Esophagus muscularis mucosa (tissue), 4 donors: ENCODE results near the gene NTRK3. TPM values are rescaled to one million over a fixed set of nuclear protein-coding genes. Genes with fewer than 3 reads are reported as not detected.

Source experiments
- DNase-seq: peaks from one replicate; pipeline ENCODE4 v3.0.0-alpha.2; 2017; ENCODE audit errors: extremely low spot score
- H3K27ac ChIP-seq, 4 donors: fragments of 200-600 bp; sonication (generic); replicated peaks in 1 of 4; 1 replicate in 3 of 4; 2 replicates in 1 of 4; pipeline ENCODE4 v1.5.1; 2016 to 2019; ENCODE audit warnings: mild to moderate bottlenecking in 1 of 4
- H3K27me3 ChIP-seq, 4 donors: fragments of 200-600 bp; sonication (generic); one replicate each; pipeline versions ENCODE4 v1.5.1 to v1.6.0; 2016 to 2019
- H3K36me3 ChIP-seq, 4 donors: fragments of 200-600 bp; sonication (generic); one replicate each; pipeline ENCODE4 v1.5.1; 2016 to 2019
- H3K4me1 ChIP-seq, 4 donors: fragments of 200-600 bp; sonication (generic); one replicate each; pipeline ENCODE4 v1.5.1; 2016 to 2019
- H3K4me3 ChIP-seq, 4 donors: fragments of 200-600 bp; sonication (generic); 1 replicate in 2 of 4; 2 replicates in 2 of 4; pipeline ENCODE4 v1.5.1; 2016 to 2019; ENCODE audit warnings: mild to moderate bottlenecking in 4 of 4, moderate library complexity in 1 of 4
- H3K9me3 ChIP-seq, 4 donors: fragments of 200-600 bp; sonication (generic); 1 replicate in 3 of 4; 2 replicates in 1 of 4; pipeline ENCODE4 v1.5.1; 2016 to 2019
- EP300 ChIP-seq: sonication (generic); formaldehyde crosslinking; IDR thresholded peaks from one replicate; pipeline ENCODE4 v1.6.1; 2017; ENCODE audit warnings: antibody characterized with exemption
- POLR2A ChIP-seq: fragments of 450-650 bp; IDR thresholded peaks from one replicate; pipeline ENCODE4 v1.6.1; 2017; ENCODE audit warnings: antibody characterized with exemption, moderate library complexity, mild to moderate bottlenecking, low read depth
- POLR2AphosphoS5 ChIP-seq, 2 donors: sonication (generic); formaldehyde crosslinking; IDR thresholded peaks; one replicate each; pipeline ENCODE4 v1.6.1; 2017; ENCODE audit warnings: antibody characterized with exemption in 2 of 2
- WGBS: methylation state at CpG from one replicate; pipeline ENCODE4 v1.1.5; 2018; 5-methylcytosine and 5-hydroxymethylcytosine counted together
- intact Hi-C: fragments of 100-400 bp; cut with DNase I; formaldehyde crosslinking; loops from one replicate; pipeline ENCODE4 v1.15.1; 2023
- total RNA-seq, 4 donors: library from RNA; depleted of rRNA; stranded (reverse); fragments of >200 nt; gene quantifications; one replicate each; pipeline versions ENCODE4 v1.1.0 to v1.2.1, GENCODE V29; 2016
- TF ChIP-seq, protein P1 (sequence below), 3 experiments: fragments of 200-600 bp in 2 of 3; fragments of 450-650 bp in 1 of 3; sonication (generic) in 2 of 3; IDR thresholded peaks; one replicate each; pipeline ENCODE4 v1.5.1; 2017 to 2019; ENCODE audit warnings: antibody characterized with exemption in 3 of 3, mild to moderate bottlenecking in 2 of 3, moderate library complexity in 1 of 3

NTRK3 gene
- total RNA-seq, 4 donors from 2014 or later, result 1.7 to 6.3 (median 3.0) TPM

DNA sequence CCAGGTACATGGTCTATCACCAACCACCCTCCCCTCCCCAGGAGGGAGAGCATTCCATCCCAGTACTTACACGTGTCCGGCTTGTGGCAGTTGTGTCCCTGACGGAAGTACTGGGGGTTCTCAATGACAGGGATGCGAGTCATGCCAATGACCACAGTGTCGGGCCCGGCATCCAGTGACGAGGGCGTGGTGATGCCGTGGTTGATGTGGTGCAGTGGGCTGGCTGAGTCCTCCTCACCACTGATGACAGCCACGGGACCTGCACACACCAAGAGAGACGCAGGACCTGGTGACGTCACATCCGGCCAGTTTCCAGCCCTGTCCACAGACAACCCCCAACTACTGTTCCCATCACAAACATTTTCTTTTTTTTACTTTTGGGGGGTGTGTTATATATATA lies 223.8 kb downstream of the NTRK3 start:
- Histone ChIP-seq H3K4me3 (no peak overlapping the region), H3K4me1 (no peaks in the 10 kb centered on the region), H3K27me3 (peaks cover 0 to 7% (median 0%) of the 10 kb centered on the region in 4 donors), H3K27ac (no peak overlapping the region), H3K9me3 (no peaks in the 10 kb centered on the region), H3K36me3 (no peaks in the 10 kb centered on the region)
- no peak for DNase-seq
- WGBS, result 96% methylated on average over 13 of the region's 13 CpGs
- TF ChIP-seq, protein P1, sequence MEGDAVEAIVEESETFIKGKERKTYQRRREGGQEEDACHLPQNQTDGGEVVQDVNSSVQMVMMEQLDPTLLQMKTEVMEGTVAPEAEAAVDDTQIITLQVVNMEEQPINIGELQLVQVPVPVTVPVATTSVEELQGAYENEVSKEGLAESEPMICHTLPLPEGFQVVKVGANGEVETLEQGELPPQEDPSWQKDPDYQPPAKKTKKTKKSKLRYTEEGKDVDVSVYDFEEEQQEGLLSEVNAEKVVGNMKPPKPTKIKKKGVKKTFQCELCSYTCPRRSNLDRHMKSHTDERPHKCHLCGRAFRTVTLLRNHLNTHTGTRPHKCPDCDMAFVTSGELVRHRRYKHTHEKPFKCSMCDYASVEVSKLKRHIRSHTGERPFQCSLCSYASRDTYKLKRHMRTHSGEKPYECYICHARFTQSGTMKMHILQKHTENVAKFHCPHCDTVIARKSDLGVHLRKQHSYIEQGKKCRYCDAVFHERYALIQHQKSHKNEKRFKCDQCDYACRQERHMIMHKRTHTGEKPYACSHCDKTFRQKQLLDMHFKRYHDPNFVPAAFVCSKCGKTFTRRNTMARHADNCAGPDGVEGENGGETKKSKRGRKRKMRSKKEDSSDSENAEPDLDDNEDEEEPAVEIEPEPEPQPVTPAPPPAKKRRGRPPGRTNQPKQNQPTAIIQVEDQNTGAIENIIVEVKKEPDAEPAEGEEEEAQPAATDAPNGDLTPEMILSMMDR (IDR thresholded peaks at IDR 0.05), result no peak
- TF ChIP-seq POLR2AphosphoS5 (IDR thresholded peaks at IDR 0.05) (no peak), EP300 (no peak), POLR2A (no peak)
- intact Hi-C loops, result no loop called here

DNA sequence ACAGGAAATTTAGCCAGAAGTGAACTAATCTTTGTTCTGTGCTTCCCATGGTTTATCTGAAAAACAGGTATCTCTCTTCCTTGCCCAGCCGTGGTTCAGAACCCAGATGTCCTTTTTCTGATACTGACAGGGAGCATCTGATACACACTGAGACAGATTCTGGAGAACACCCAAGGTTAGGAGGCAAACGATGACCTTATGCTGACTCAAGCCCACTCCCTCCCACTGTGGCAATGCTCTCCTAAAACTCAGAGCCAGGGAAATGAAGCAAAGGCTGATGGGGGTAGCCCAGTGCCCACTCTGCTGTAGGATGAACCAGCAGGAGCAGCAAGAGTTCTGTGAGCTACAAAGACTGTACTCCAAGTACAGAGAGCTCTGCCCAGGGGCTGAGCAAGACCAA lies 225.1 kb downstream of the NTRK3 start:
- intact Hi-C loops, result no loop called here
- Histone ChIP-seq H3K36me3 (no peaks in the 10 kb centered on the region), H3K4me1 (no peaks in the 10 kb centered on the region), H3K27me3 (peaks cover 0 to 7% (median 0%) of the 10 kb centered on the region in 4 donors), H3K27ac (no peak overlapping the region), H3K4me3 (no peak overlapping the region), H3K9me3 (no peaks in the 10 kb centered on the region)
- no peak for DNase-seq
- TF ChIP-seq EP300, result no peak
- TF ChIP-seq POLR2AphosphoS5 (IDR thresholded peaks at IDR 0.05), result no peak
- no peak for TF ChIP-seq POLR2A
- TF ChIP-seq, protein P1 (IDR thresholded peaks at IDR 0.05), result no peak
- 58% methylated on average over 2 of the region's 2 CpGs for WGBS

DNA sequence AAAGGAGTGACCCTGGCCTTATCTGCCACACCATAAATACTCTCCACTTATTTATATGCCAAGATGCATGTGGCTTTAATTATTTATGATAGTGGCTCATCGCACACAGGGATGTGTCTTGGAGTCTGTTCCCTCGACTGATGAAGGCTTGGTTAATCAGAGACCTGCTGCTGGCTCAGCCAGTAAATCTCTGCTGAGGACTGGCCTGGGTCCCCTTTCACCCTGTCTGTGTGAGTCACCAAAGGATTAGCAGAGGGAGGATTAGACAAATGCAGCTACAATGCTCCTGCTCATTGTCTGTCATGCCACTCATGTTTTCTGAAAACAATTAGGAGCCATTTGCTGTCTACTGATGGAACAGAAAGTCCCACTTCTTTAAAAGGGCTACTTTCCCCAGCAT lies 226.8 kb downstream of the NTRK3 start:
- intact Hi-C loops, result no loop called here
- H3K9me3 ChIP-seq, result peaks cover 0 to 6% (median 0%) of the 10 kb centered on the region in 4 donors
- TF ChIP-seq, protein P1 (IDR thresholded peaks at IDR 0.05), result no peak
- TF ChIP-seq EP300 (no peak), POLR2AphosphoS5 (IDR thresholded peaks at IDR 0.05) (no peak), POLR2A (no peak)
- no peak overlapping the region for H3K27ac ChIP-seq
- H3K36me3 ChIP-seq, result no peaks in the 10 kb centered on the region
- H3K4me1 ChIP-seq, result no peaks in the 10 kb centered on the region
- no peak overlapping the region for H3K4me3 ChIP-seq
- WGBS, result 68% methylated on average over 2 of the region's 2 CpGs
- H3K27me3 ChIP-seq, result peaks cover 0 to 7% (median 0%) of the 10 kb centered on the region in 4 donors
- no peak for DNase-seq

DNA sequence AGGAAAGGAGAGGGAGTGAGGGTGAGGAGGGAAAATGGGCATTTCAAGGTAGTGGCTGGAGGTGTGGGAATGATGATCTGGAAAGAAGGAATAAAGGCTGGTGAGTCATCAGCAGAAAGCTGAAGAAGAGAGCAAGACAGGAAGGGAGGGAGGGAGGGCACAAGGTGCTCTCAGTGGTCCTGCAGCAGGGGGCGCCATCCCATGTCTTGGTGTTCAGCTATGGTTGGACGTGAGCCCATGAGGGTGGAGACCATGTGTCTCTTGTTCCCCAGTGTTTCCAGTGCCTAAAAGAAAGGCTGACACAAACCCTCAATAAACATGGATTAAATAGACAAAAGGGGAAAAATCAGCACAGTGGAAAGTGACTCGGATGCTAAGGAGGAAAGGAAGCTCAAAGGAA lies 228.5 kb downstream of the NTRK3 start:
- Histone ChIP-seq H3K36me3 (no peaks in the 10 kb centered on the region), H3K4me1 (no peaks in the 10 kb centered on the region), H3K27me3 (peaks cover 0 to 4% (median 0%) of the 10 kb centered on the region in 4 donors), H3K27ac (no peak overlapping the region), H3K9me3 (peaks cover 0 to 6% (median 0%) of the 10 kb centered on the region in 4 donors), H3K4me3 (no peak overlapping the region)
- intact Hi-C loops, result no loop called here
- DNase-seq, result no peak
- WGBS, result 81% methylated on average over 3 of the region's 3 CpGs
- TF ChIP-seq POLR2AphosphoS5 (IDR thresholded peaks at IDR 0.05), result no peak
- TF ChIP-seq EP300, result no peak
- no peak for TF ChIP-seq POLR2A
- TF ChIP-seq, protein P1 (IDR thresholded peaks at IDR 0.05), result no peak

DNA sequence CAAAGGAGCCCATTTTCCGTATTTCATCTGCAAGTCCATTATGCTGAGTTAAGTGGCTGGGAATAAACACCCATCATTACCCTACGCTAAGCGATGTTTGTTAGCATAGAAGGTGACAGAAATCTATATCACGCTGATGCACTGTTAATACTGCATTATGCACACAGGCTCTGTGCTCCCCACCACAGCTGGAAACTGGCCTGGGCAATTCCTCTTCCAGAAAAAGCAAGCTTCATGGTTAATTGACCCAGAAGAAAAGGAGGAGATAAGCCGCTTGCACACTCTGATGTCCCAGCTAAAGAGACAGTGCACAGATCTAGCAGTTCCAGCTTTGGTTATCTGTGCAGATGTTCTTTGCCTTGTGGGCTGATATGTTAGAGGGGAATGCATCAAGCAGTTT lies 232.6 kb downstream of the NTRK3 start:
- 91% methylated on average over 5 of the region's 5 CpGs for WGBS
- no peak for DNase-seq
- H3K4me1 ChIP-seq, result no peaks in the 10 kb centered on the region
- TF ChIP-seq EP300, result no peak
- TF ChIP-seq, protein P1 (IDR thresholded peaks at IDR 0.05), result no peak
- TF ChIP-seq POLR2A, result no peak
- TF ChIP-seq POLR2AphosphoS5 (IDR thresholded peaks at IDR 0.05), result no peak
- peaks cover 0 to 6% (median 0%) of the 10 kb centered on the region in 4 donors for H3K9me3 ChIP-seq
- no peaks in the 10 kb centered on the region for H3K27me3 ChIP-seq
- no peaks in the 10 kb centered on the region for H3K36me3 ChIP-seq
- H3K4me3 ChIP-seq, result no peak overlapping the region
- intact Hi-C loops, result no loop called here
- no peak overlapping the region for H3K27ac ChIP-seq
